GM19240 (cell line): ENCODE data around the gene ATP8B4.
"Not testable (repeated sequence)": the region's sequence is repeated elsewhere in the genome, so short reads cannot be mapped to it uniquely, and the experiment has no call there.

Experiments used
- DNase-seq: peaks from one replicate; pipeline ENCODE4 v3.0.0; 2011; ENCODE audit warnings: low spot score; ENCODE audit not compliant: insufficient read length

The ATP8B4 gene

DNA sequence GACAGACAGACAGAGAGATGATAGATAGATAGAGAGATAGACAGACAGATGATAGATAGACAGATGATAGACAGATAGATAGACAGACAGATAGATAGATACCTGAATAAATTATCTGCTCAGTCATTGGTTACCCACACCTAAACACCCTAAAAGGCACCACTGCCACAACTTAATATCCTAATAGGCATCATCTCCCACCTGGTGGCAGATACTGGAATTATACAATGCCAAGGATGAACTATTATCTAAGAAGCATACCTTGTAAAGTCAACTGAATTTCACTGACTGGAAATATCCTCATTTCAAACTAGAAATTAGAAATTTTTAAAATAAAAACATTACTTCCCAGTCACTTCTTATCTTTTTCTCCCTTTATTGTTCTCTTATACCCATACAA lies 19.4 kb upstream of the ATP8B4 start:
- no peak for DNase-seq

DNA sequence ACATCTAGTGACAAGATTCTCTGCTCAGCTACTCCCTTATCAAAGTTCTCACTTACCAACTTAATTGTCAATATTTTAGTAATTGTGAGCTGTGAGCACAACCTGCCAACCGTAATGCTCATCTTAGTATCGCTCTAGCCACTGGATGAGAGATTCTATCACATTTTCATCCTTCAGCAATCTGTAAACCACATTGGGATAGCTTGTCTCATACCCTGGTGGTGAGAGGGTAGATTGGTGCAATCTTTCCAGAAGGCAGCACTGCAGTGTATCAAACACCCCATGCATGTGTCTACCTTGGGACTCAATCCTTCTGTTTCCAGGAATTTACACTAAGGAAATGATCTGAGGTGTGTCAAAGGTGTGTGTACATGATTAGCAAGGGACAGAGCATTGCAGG lies 18.9 kb upstream of the ATP8B4 start:
- no peak for DNase-seq

DNA sequence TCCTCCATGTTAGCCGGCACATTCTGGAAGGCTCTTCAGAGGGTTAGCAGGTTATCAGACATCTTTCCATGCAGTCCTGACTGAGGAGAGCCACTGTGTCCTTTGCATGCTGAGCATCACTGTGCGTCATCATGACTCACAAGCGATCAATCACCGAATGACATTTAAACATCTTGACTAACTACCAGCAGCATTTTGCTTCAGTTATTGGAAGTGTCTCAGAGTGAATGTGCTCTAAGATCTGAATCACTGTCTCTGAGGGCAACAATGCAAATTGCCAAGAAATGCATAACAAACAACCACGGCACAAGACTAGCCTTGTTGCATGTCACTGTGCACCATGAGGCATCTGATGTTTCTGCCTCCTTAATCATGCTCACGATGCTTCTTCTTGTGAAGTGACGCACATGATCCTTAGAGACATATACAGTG lies 18.3 kb upstream of the ATP8B4 start:
- no peak for DNase-seq

DNA sequence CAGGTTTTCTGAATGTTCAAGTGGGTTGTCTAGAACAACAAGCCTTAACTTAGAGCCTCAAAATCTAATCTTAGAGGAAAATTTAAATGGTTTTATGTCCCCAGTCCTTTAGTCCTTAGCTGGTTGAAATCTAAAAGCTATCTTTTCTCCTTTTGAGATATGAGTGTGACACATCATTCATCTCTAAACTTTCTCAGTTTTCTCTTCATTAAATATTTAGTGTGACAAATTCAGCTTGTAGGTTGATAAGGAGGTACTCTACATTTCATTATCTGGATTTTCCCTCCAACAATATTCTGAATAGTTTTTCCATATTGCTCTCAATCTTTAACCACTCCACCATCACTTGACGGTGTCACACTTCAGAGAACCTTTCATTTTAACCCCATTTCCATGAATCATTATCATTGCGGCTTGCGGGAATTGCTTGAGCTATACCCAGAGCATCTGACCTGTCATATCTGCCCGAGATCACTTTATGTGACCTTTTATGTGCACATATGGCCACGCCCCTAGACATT lies 16.1 kb upstream of the ATP8B4 start:
- DNase-seq: no peak

DNA sequence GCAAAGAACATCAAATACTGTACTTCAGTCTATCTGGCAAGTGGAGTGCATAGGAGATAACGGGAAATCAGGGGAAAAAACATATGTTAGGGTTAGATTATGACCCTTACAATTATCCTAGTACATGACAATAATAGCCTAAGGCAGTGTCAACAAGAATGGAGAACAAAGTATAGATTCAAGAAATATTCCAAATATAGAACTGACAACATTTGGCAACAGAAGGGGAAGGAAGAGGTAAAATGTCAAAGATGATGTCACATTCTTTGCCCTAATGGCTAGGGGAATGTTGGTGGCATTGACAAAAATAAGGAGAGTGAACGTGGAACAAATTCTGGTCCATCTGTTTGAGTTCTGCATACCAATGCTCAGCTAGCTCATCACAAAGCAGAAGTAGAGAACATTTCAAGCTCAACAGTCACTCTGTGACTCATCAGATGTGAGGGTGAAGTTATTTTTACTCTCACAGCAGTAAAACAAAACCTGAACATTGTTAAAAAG lies 15.5 kb upstream of the ATP8B4 start:
- no peak for DNase-seq

DNA sequence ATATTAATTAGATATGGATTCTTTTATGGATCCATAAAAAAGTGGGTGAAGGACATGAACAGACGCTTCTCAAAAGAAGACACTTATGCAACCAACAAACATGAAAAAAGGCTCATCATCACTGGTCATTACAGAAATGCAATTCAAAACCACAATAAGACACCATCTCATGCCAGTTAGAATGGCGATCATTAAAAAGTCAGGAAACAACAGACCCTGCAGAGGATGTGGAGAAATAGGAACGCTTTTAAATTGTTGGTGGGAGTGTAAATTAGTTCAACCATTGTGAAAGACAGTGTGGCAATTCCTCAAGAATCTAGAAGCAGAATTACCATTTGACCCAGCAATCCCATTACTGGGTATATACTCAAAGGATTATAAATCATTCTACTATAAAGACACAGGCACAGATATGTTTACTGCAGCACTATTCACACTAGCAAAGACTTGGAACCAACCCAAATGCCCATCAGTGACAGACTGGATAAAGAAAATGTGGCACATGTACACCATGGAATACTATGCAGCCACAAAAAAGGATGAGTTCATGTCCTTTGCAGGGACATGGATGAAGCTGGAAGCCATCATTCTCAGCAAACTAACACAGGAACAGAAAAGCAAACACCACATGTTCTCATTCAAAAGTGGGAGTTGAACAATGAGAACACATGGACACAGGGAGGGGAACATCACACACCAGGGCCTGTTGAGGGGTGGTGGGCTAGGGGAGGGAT lies 13.4 kb upstream of the ATP8B4 start:
- not testable (repeated sequence) for DNase-seq

DNA sequence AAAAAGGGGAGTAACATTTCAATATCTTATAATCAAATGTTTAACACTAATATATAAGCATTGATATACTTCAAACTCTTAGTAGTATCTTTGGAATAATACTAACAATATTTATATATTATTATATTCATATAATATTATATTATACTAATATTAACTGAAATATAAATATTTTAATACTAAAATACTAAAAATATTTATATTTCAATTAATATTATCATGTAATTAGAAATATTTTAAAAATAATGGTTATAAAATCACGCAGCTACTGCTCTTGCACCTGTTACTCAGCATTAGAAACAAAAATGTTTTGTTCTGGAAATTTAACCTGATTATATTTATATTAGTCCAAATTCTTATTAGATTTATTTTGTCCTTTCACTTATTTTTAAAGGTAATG lies 12.6 kb upstream of the ATP8B4 start:
- no peak for DNase-seq

DNA sequence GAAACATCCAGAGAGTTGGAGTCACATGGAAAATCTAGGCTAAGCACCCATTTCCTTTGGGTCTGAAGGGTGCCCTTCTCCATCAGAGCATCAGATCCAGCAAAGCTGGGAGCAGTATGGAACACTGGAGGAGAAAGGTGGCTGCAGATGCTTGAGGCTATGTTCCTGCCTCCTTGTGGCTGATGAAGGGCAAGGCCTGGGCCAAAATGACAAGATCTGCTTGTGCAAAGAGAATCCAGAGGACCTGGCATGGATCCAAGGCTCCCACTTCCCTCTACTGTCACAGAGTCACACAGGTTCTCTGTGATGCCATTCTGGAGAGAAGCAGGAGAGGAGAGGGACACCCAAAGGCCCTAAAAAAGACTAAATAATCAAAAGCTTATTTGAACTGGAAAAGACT lies 9.2 kb upstream of the ATP8B4 start:
- DNase-seq: no peak

DNA sequence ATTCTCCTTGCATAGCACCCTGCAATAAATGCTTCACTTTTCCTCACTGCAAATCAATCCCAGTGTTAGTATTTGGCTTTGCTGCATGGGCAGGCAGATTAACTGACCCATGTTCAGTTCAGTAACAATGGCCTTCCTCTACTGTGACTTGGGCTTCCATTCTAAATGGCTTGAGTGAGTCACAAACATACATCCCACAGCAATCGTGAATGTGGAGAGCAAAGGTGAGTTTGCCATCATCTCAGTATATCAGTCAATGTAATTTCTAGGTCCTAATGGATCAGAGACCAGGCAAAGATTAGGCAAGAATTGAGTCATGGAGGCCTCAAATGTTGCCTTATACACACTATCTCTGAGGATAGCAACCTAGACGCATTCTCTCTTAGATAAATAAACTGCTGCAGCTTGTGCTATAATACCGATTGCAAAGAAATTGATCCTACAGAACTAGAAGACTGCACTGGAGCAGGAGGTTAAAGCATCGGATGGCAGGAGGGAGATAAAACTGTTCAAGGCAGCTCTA lies 8.3 kb upstream of the ATP8B4 start:
- no peak for DNase-seq

DNA sequence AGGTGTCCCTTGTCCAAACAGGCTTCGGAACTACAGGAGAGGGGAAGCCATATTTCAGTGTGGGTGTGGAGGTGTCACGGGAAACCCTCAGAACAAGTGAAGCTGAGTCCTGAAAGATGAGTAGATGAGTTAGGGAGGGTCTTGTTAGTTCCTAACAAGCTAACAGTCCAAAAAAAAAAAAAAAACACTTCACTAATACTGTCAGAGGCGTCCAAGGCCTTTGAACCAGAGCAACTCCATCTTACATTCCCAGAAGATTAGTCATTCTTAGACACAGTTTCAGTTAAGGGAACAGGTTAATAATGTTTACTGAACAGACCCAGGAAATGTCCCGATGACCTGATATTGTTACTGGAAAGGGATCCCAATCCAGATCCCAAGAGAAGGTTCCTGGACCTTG lies 7.0 kb upstream of the ATP8B4 start:
- DNase-seq: no peak

DNA sequence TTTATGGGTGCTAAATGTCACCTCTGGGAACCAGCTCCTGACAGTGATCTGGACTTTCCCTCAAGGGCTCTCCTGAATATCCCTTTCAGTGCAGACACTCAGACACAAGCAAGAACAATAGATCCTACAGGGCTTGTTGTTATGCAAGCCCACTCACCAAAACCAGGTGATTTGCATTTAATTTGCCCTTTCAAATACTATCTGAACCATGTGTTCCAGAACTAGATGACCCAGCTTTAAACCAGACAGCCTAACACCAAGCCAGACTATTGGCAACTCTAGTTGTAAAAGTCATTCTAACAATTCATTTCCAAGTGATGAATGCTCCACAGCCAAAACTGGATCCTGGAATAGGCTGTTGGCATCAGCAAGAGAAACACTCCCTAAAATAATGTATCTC lies 5.6 kb upstream of the ATP8B4 start:
- no peak for DNase-seq

DNA sequence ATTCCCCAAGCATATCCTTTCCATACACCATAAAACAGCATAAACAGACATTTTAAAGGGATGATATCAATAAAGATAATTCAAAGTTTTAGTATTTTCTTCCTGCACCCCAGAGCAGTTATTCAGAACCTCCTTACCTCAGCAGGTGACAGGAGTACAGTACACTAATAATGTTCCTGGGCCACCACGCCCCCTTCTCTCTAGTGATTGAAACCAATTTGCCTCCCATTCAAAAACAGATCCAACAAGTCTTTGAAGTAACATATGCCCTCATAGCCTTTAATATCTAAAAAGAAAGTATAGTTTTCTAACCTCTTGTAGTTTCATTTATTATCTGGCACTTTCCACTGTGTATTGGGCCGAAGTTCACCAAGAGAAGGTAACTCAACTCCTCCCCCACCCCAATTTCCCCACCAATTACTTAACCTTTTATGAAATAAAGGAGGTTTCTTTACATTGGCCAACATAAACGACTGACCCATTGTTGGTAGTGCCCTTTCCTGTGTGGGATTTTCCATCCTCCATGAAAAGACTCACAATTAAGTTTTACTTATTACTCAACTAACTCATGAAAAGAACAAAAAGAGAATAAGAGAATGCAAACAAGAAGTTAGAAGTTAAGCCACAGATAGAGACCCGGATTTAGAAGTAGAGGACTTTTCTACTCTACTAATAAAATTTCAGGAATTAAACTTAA lies 5.0 kb upstream of the ATP8B4 start:
- DNase-seq: no peak

DNA sequence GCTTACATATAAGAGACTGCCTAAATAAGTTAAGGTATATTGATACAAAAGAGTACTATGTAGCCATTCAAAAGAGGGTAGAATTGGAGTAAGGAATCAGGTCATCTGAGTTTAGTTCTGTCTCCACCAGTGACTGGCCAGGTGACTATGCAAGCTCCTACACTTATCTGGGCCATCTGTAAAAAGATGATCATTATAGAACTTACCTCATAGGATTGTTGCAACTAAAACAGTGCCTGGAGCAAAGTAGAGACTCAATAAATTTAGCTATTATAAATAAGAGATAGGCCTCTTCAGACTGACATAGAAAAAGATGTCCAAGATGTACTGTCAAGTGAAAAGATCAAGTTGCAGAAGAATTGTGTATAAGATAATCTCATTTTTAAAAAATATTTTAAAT lies 1.7 kb upstream of the ATP8B4 start:
- no peak for DNase-seq

DNA sequence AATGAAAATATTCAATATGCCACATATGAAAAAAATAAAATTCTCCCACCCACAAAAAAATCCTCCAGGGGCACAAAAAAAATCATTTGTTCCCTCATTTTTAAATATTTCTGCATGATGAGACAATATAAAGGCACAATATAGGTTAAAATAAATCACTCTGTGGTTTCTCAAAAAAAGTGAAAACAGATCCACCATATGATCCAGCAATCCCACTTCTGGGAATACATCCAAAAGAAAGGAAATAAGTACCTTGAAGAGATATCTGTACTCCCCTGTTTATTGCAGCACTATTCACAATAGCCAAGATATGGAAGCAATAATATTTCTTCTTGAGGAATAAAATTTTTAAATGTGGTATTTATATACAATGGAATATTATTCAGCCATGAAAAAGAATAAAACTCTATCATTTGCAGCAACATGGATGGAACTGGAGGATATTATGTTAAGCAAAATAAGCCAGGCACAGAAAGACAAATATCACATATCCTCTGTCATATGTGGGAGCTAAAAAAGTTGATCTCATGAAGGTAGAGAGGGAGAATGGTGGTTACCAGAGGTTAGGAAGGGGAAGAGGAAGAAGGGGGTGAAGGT lies 1.5 kb downstream of the ATP8B4 start:
- DNase-seq: no peak

DNA sequence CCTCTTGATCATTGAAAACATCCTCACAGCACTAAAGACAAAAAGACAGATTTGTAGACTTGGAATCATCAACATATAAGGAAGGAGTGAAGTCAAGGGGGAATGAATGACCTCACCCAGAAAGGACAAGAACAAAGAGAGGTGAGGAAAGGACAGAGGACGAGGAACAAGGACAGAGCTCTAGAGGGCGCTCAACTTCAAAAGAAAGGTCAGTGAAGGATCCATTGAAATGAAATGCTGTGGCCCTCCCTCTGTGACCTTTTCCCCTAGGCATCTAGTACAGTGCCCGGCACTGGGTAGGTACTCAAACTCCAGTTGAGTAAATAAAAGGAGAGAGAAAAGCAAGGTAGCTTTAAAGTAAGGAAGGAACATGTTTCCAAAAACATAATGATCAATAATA lies 2.6 kb downstream of the ATP8B4 start:
- no peak for DNase-seq

DNA sequence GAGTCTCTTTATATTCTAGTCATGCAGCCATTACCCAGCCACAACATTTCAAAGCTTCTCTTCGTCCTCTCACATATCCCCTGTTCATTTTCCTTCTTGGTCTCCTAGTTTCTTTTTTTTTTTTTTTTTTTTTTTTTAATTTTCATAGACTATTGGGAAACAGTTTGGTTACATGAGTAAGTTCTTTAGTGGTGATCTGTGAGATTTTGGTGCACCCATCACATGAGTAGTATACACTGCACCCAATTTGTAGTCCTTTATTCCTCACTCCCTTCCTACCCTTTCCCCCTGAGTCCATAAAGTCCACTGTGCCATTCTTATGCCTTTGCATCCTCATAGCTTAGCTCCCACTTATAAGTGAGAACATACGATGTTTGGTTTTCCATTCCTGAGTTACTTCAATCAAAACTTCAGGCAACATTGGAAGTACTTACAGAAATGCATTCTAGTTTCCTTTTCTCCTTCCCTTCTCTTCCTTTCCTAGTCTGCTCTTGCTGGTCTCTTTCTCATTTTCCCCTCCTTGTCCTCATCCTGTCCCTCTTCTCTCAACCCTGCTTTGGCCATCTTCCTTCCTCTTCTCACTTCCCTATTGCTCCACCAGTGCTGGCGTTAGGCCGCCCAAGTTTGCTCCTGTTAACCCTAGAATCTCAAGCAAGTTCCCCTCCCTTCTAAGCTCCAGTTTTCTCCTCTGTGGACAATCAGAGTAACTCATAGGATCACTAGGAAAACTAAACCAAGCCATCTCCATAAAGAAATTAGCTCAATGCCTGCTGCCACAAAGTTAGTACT lies 4.8 kb downstream of the ATP8B4 start:
- DNase-seq: no peak

DNA sequence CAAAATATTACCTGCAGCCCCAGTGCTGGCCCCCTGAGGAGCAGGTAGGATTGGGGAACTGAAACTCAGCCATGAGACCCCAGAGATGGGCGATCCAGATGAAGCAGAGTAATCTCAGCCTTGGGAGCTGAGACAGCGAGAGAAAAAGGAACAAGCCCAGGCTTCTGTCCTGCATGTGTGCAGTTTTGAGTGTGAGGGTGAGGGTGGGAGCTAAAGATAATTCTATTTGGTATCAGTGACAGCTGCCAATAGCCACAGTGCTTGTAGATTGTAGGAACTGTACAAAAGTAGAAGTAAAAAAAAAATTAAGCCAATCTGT lies 5.9 kb downstream of the ATP8B4 start:
- DNase-seq: no peak

DNA sequence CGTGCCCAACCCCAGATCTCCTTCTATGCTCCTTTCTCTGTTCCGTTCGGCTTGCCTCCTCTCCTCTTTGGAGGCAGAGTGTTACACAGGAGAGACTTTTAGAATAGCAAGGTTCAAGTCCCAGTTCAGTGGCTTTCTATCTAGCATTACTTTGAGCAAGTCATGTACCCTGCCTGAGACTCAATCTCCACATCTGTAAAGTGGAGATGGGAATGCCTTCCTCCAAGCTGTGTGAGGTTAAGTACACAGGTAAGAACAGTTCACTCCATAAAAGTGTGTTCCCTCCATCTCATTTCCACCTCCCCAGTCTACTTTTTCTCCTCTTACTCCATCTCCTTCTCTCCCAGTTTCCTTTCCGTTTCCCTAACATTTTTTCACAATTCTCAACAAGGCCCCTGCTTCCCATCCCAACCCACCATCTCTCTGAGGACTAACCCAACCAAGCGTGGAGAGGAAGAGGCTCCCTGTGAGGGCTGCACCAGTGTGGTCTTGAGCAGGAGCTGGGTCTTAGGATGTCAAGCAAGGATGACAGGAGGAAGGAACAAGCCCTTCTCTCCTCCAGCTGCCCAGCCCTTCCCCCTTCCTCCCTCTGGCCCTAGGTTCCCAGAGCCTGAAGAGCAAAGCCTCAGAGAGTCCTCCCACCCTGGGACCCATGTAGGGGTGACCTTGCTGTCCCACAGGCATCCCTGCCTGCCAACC lies 6.4 kb downstream of the ATP8B4 start:
- DNase-seq: no peak

DNA sequence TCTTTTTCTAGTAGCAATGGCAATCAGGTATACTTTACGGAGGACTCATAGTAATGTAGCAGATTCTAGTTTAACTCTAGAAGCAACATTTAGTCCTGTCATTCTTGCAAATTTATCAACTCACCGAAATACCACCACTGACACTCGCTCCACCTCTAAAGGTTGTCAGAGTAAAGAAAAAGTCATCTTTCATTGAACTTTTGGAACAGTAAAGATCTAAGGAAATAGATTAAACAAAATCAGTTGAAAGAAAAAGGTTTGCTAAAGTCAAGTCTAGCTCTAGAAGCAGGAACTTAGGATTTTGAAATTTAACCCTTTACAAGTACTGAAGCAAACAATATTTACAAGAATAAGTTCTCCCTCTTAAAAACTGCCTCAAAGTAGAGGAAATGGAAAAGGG lies 8.7 kb downstream of the ATP8B4 start:
- no peak for DNase-seq

DNA sequence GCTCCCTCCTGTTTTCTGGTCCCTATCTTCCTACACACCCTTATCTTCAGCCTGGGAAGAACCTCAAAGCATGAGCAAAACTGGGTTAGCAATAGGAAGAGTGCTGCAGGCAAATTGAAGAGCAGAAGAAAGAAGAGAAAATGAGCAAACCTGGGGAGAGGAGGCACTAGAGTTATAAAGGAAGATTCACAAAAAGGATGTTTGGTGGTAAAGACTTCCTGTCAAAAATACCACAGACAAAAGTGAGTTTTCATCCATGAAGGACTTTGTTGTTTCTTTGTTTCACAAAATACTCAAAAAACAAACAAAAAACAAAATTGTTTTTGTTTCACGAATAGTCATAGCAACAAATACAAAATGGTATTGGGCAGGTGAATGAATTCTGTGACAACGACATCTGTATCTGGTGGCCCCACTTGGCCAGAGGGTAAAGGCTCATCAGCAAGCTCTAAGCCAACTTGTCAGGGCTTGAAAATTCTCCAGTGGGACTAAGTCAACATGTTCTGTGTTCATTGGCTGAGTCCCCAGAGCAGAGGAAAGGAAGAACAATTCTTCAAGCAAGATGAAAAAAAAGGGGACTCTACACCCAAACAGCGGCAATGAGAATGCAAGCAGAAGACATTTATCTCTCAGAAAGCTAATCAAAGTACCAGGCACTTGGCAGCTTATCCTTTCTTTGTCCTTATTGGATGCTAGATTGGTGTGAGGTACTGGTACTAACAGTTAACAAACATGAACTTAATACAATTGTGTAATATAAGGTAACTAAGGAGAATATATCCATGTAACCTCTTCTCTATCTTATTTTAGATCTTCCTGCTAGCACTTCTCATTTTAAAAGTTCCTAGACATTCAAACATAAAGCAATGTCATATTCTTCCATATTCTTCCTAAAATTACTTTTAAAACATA lies 9.7 kb downstream of the ATP8B4 start:
- DNase-seq: no peak
